Measurements from ENCODE around the gene GTSE1. TPM values are rescaled to one million over a fixed set of nuclear protein-coding genes. Genes with fewer than 3 reads are reported as not detected.

Gene GTSE1
- total and polyA plus RNA-seq, 2 donors (not counting 1 experiment from before 2014, with no cell fraction given): 0.17 to 0.39 TPM

DNA sequence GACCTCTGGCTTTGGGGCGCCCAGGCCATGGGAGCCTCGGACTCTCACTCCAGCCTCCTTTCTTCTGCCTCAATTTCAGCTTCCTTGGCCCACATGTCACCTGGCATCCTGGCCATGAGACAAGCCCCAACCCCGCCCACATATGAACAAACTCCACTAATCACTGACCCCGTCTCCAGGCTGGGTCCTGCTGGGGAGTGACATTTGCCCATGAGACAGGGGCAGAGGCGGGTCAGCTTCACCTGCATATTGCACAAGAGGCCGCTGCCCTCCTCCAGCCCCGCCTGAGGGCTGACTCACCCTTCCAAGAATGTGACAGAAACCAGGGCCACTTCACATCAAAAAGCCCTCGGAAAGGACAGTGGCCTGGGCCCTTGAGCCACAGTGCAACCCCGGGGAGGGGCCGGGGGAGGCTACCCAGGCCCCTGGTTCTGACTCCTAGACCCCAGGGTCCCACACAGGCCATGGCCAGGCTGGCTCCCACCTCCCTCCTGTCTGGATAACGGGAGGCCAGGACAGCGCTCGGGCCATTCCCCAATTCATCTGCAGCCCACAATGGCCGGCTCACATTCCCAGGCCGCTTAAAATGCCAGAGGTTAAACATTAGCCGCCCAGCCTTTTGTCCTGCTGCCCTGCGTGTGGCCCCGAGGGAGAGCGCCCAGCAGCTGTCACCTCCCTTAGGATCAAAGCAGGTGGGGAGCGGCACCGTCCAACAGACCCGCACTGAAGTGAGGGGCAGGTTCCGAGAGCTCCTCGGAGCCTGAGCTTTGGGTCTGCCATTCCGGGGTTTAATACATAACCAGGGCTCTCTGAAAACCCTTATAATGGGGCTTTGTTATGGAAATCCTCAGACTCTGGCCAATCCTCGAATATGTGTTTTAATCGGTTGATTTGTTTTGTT is 81.1 kb downstream of the GTSE1 start:
- CTCF ChIA-PET: interaction anchor here (1.0 kb wide), 1 partner anchor 164 kb away, joined by 4 read pairs; no protein-coding TSS in a partner anchor
- intact Hi-C loops (cut with micrococcal nuclease): no loop called here
- H3K4me3 Mint-ChIP-seq: no peak overlapping the region
- ATAC-seq (ENCODE audit: low read depth): no peak
- WGBS (ENCODE audit: insufficient coverage): 97% methylated on average over 26 of the region's 27 CpGs
- Histone ChIP-seq H3K4me2 (replicated peaks; ENCODE audit: low read depth, low read length, poor library complexity, severe bottlenecking) (no peak overlapping the region), H4K20me1 (ENCODE audit: control insufficient read depth, insufficient read depth, low read length, poor library complexity, severe bottlenecking) (no peaks in the 10 kb centered on the region), H3K9me3 (ENCODE audit: control extremely low read depth in 1 of 3, control insufficient read depth in 2 of 3, insufficient read depth in 1 of 3, low read length in 2 of 3) (peaks cover 0 to 35% (median 14%) of the 10 kb centered on the region in 3 donors), H2AFZ (ENCODE audit: insufficient read depth, low read depth, low read length, poor library complexity, severe bottlenecking) (no peak overlapping the region), H3K27ac (ENCODE audit: low read length in 2 of 2) (no peak overlapping the region), H3K36me3 (replicated peaks in 1 of 2; ENCODE audit: control extremely low read depth in 1 of 2, control insufficient read depth in 1 of 2, extremely low read depth in 1 of 2, insufficient read depth in 2 of 2, low read length in 1 of 2) (peaks cover 6 to 77% of the 10 kb centered on the region in 2 experiments), H3K4me1 (ENCODE audit: control insufficient read depth in 2 of 2, insufficient read depth in 2 of 2, low read length in 2 of 2) (peaks cover 9 to 20% of the 10 kb centered on the region in 2 donors), H3K9ac (ENCODE audit: low read length) (no peak overlapping the region), H3K79me2 (ENCODE audit: control insufficient read depth, insufficient read depth, low read length) (no peaks in the 10 kb centered on the region), H3K27me3 (replicated peaks in 1 of 4; ENCODE audit: control extremely low read depth in 1 of 4, control insufficient read depth in 3 of 4, insufficient read depth in 4 of 4, low read length in 3 of 4) (peaks cover 0 to 6% (median 0%) of the 10 kb centered on the region in 4 experiments), H3K4me3 (ENCODE audit: control extremely low read depth in 1 of 5, extremely low read depth in 1 of 5, insufficient read depth in 1 of 5, low read depth in 2 of 5, low read length in 4 of 5) (no peak overlapping the region)
- no peak for DNase-seq
- H3K9me3 Mint-ChIP-seq (ENCODE audit: insufficient read depth): peaks cover 2% of the 10 kb centered on the region
- no peak overlapping the region for H3K27ac Mint-ChIP-seq
- no peak for TF ChIP-seq EZH2 (IDR thresholded peaks at IDR 0.05; ENCODE audit: borderline replicate concordance, insufficient read depth, low read depth, low read length, poor library complexity, severe bottlenecking)
- TF ChIP-seq, protein P1, sequence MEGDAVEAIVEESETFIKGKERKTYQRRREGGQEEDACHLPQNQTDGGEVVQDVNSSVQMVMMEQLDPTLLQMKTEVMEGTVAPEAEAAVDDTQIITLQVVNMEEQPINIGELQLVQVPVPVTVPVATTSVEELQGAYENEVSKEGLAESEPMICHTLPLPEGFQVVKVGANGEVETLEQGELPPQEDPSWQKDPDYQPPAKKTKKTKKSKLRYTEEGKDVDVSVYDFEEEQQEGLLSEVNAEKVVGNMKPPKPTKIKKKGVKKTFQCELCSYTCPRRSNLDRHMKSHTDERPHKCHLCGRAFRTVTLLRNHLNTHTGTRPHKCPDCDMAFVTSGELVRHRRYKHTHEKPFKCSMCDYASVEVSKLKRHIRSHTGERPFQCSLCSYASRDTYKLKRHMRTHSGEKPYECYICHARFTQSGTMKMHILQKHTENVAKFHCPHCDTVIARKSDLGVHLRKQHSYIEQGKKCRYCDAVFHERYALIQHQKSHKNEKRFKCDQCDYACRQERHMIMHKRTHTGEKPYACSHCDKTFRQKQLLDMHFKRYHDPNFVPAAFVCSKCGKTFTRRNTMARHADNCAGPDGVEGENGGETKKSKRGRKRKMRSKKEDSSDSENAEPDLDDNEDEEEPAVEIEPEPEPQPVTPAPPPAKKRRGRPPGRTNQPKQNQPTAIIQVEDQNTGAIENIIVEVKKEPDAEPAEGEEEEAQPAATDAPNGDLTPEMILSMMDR (IDR thresholded peaks at IDR 0.05): no peak
- H3K27me3 Mint-ChIP-seq: no peaks in the 10 kb centered on the region
- H3K4me1 Mint-ChIP-seq: peaks cover 5% of the 10 kb centered on the region
- POLR2A ChIA-PET: interaction anchor here (0.7 kb wide), 1 partner anchor 44 kb away, joined by 11 read pairs; no protein-coding TSS in a partner anchor

Data from B cell (primary cell).